ENCODE measurements around the gene NDST3.

- TF ChIP-seq CTCF (IDR thresholded peaks at IDR 0.05; ENCODE audit: low read depth, low read length, poor library complexity, severe bottlenecking) (no peak), EZH2phosphoT487 (IDR thresholded peaks at IDR 0.05; ENCODE audit: borderline replicate concordance, low read length) (no peak)
Observed at GRCh38 chr4:118265312-118266144, 231.2 kb downstream of the NDST3 start.
